OCI-LY1 (cell line): Measurements from ENCODE around the gene PRRG2.

Experiments
- H2AFZ ChIP-seq: fragments of 200-600 bp; sonication (generic), shearing (Covaris generic); 2 replicates; pipeline ENCODE4 v1.6.0; 2014; ENCODE audit warnings: antibody characterized with exemption, mild to moderate bottlenecking, low read length
- H3F3A ChIP-seq: fragments of 200-600 bp; sonication (generic), shearing (Covaris generic); 2 replicates; pipeline ENCODE4 v1.6.0; 2014; ENCODE audit warnings: mild to moderate bottlenecking, antibody characterized with exemption, low read length, moderate library complexity; ENCODE audit not compliant: insufficient read depth
- H3K27ac ChIP-seq: fragments of 200-600 bp; sonication (generic); 2 replicates; pipeline ENCODE4 v1.5.1; 2014; ENCODE audit warnings: low read length, mixed run types, mild to moderate bottlenecking, low read depth; ENCODE audit not compliant: poor library complexity, severe bottlenecking
- H3K27me3 ChIP-seq: fragments of 200-600 bp; sonication (generic); 2 replicates; pipeline ENCODE4 v1.6.0; 2014; ENCODE audit warnings: antibody characterized with exemption, mild to moderate bottlenecking, low read length, moderate library complexity; ENCODE audit not compliant: insufficient read depth
- H3K36me3 ChIP-seq: fragments of 200-600 bp; sonication (generic); 2 replicates; pipeline ENCODE4 v1.6.1; 2014; ENCODE audit warnings: mild to moderate bottlenecking, antibody characterized with exemption, low read length, moderate library complexity, mixed read lengths; ENCODE audit not compliant: insufficient read depth
- H3K4me1 ChIP-seq: fragments of 200-600 bp; sonication (generic); 2 replicates; pipeline ENCODE4 v1.5.1; 2014; ENCODE audit warnings: mild to moderate bottlenecking, low read length, moderate library complexity; ENCODE audit not compliant: insufficient read depth, severe bottlenecking
- H3K4me2 ChIP-seq: fragments of 200-600 bp; sonication (generic), shearing (Covaris generic); 2 replicates; pipeline ENCODE4 v1.6.1; 2014; ENCODE audit warnings: low read length
- H3K4me3 ChIP-seq: fragments of 200-600 bp; sonication (generic); 2 replicates; pipeline ENCODE4 v1.5.1; 2014; ENCODE audit warnings: low read length, low read depth, mild to moderate bottlenecking, mixed read lengths; ENCODE audit not compliant: poor library complexity, severe bottlenecking
- H3K79me2 ChIP-seq: fragments of 200-600 bp; shearing (Covaris generic); 2 replicates; pipeline ENCODE4 v1.6.1; 2016; ENCODE audit warnings: mixed run types, low read length, mixed read lengths; ENCODE audit not compliant: insufficient read depth
- H3K9ac ChIP-seq: fragments of 200-600 bp; sonication (generic), shearing (Covaris generic); 2 replicates; pipeline ENCODE4 v1.6.1; 2014; ENCODE audit warnings: mild to moderate bottlenecking, low read length, mixed read lengths
- H3K9me2 ChIP-seq: fragments of 200-600 bp; sonication (generic), shearing (Covaris generic); 2 replicates; pipeline ENCODE4 v1.6.1; 2014; ENCODE audit warnings: low read depth, mild to moderate bottlenecking, low read length, mixed read lengths
- H3K9me3 ChIP-seq: fragments of 200-600 bp; shearing (Covaris generic); 2 replicates; pipeline ENCODE4 v1.6.1; 2014; ENCODE audit warnings: low read length, mixed read lengths
- H4K20me1 ChIP-seq: fragments of 200-600 bp; sonication (generic), shearing (Covaris generic); 2 replicates; pipeline ENCODE4 v1.6.0; 2016; ENCODE audit warnings: mild to moderate bottlenecking, low read length; ENCODE audit not compliant: insufficient read depth
- CTCF ChIP-seq: fragments of 200-600 bp; sonication (generic), shearing (Covaris generic); IDR thresholded peaks from 2 replicates; pipeline ENCODE4 v1.5.1; 2017; ENCODE audit warnings: mild to moderate bottlenecking, antibody characterized with exemption, low read length, moderate library complexity, mixed read lengths
- EZH2 ChIP-seq: fragments of 200-600 bp; sonication (generic), shearing (Covaris generic); IDR thresholded peaks from 2 replicates; pipeline ENCODE4 v1.8.0; 2017; ENCODE audit warnings: borderline replicate concordance, mixed run types, mild to moderate bottlenecking, antibody characterized with exemption, low read length, moderate library complexity, mixed read lengths

Gene PRRG2

DNA sequence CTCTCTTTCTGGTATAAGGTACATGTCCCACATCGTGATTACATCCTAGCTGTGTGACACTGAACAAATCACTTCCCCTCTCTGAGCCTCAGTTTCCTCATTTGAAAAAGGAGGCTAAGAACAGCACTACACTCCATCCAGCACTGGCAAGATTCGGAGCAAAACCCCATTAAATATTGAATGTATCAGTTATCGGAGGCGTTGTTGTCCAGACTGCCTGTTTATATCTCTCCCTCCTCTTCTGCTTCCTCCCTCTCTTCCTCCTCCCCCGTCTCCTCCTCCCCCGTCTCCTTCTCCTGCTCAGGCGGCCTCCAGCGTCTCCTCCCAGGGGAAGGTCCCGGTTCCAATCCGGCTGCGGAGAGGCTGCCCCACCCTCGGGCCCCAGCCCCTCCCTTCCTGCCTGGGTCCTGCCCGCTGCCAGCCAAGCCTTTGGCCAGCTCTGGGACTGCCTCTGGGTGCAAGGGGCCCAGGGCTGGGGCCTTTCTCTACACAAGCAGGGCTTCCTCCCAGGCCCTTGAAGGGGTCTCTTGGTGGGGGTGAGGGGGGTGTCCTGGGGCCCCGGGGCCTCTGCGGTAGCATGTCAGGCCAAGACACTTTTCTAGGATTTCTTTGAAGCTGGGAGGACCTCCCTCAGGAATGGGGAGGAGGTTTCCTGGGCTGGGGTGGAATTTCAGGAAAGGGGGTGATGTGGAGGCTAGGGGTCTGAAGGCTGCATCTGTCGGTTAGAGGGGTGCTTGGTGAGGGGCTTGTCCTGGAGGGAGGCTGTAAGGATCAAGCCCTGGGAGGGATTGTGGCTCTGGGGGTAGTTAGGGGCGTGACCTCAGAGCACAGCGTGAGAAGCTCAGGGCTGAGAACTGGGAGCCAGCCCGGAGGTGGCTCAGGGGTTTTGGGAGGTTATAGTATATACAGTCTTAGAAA is 57.0 kb downstream of the PRRG2 start:
- peaks cover 9% of the 10 kb centered on the region for H3K79me2 ChIP-seq
- H3K36me3 ChIP-seq = no peaks in the 10 kb centered on the region
- H3K4me2 ChIP-seq = no peak overlapping the region
- peaks cover 11% of the 10 kb centered on the region for H3K4me1 ChIP-seq
- H3F3A ChIP-seq = no peaks in the 10 kb centered on the region
- no peaks in the 10 kb centered on the region for H3K9me2 ChIP-seq
- H3K4me3 ChIP-seq = no peak overlapping the region
- no peak overlapping the region for H2AFZ ChIP-seq
- no peaks in the 10 kb centered on the region for H4K20me1 ChIP-seq
- no peak overlapping the region for H3K9ac ChIP-seq
- H3K9me3 ChIP-seq = no peaks in the 10 kb centered on the region
- H3K27me3 ChIP-seq = no peaks in the 10 kb centered on the region
- H3K27ac ChIP-seq = no peak overlapping the region
- TF ChIP-seq EZH2 = no peak
- no peak for TF ChIP-seq CTCF

DNA sequence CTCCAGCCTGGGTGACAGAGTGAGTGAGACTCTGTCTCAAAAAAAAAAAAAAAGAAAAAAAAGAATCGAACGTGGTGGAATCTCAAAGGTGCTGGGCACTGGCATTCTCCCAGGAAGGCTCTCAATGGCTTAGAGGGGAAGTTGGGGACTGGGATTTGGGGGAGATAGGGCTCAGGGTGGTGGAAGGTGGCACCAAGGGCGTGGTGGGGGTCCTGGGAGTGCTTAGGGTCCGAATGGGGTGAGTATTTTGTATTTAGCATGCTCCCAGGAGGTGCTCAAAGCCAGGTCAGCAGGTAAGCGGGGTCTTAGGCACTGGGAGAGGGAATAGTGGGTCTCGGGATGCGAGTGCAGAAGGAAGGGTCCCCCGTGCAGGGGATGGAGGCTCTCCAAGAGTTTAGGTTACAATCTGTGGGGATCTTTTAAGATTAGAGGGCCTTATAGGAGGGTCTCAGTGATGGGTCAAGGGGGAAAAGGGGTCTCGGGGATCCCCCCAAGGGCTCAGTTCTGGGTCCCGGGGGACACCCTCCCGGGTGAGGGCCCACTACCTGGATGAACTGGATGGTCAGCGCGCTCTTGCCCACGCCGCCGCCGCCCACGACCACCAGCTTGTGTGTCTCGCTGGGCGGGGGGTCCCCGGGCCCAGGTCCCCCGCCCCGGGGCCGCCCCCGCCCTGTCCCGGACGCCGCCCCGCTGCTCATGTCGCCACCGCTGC is 58.4 kb downstream of the PRRG2 start:
- H3K4me1 ChIP-seq = peaks cover 23% of the 10 kb centered on the region
- H2AFZ ChIP-seq = no peak overlapping the region
- H3K9me3 ChIP-seq = no peaks in the 10 kb centered on the region
- no peaks in the 10 kb centered on the region for H3F3A ChIP-seq
- no peaks in the 10 kb centered on the region for H4K20me1 ChIP-seq
- H3K36me3 ChIP-seq = peaks cover 5% of the 10 kb centered on the region; the same call in 1 of the 2 replicates
- H3K4me3 ChIP-seq = peak overlapping the region; percentile 58
- H3K27ac ChIP-seq = no peak overlapping the region
- peak overlapping the region; percentile 75 for H3K4me2 ChIP-seq
- H3K27me3 ChIP-seq = no peaks in the 10 kb centered on the region
- H3K9ac ChIP-seq = peak overlapping the region; percentile 45; the same call in 1 of the 2 replicates
- TF ChIP-seq EZH2 (no peak), CTCF (no peak)
- no peaks in the 10 kb centered on the region for H3K9me2 ChIP-seq
- peaks cover 24% of the 10 kb centered on the region for H3K79me2 ChIP-seq

GRCh38 chr19:49640113-49640898 is 59.2 kb downstream of the PRRG2 start, which contains the start of gene RRAS:
Gene RRAS (minus strand): TSS chr19:49640143. CDS start chr19:49640098, 45 bp downstream.
- Histone ChIP-seq H3K9me2 (no peaks in the 10 kb centered on the region), H3K9ac (peak within 1 kb of the TSS; percentile 96), H3K9me3 (no peaks in the 10 kb centered on the region), H4K20me1 (no peaks in the 10 kb centered on the region), H3K79me2 (peaks cover 25% of the 10 kb centered on the region), H3K27ac (peak within 1 kb of the TSS; percentile 92), H3K27me3 (no peaks in the 10 kb centered on the region), H3F3A (no peaks in the 10 kb centered on the region), H2AFZ (no peak within 1 kb of the TSS), H3K4me1 (peaks cover 23% of the 10 kb centered on the region), H3K36me3 (peaks cover 8% of the 10 kb centered on the region; the same call in 1 of the 2 replicates), H3K4me3 (peak within 1 kb of the TSS; percentile 87), H3K4me2 (peak within 1 kb of the TSS; percentile 97)
- TF ChIP-seq CTCF (no peak), EZH2 (no peak)
